ENCODE data around the gene PLLP. TPM values are rescaled to one million over a fixed set of nuclear protein-coding genes. Genes with fewer than 3 reads are reported as not detected.

PLLP gene
- total RNA-seq, 1 experiment from 2014 or later, result 2.8 TPM

- no peak overlapping the region for H2AFZ ChIP-seq
- H3K27ac ChIP-seq, result no peak overlapping the region
- H3K4me2 ChIP-seq, result no peak overlapping the region
- H3K9me2 ChIP-seq (ENCODE audit: insufficient read depth), result no peaks in the 10 kb centered on the region
- DNase-seq, result no peak
- intact Hi-C loops (cut with micrococcal nuclease; ENCODE audit: unreplicated experiment), result no loop called here
- POLR2A ChIA-PET (ENCODE audit: unreplicated experiment), result no interaction called here
- no peaks in the 10 kb centered on the region for H3K36me3 ChIP-seq (ENCODE audit: low read depth)
- CTCF ChIA-PET, result no interaction called here
- no peaks in the 10 kb centered on the region for H4K20me1 ChIP-seq (ENCODE audit: insufficient read depth)
- peaks cover 20% of the 10 kb centered on the region; the same call in 1 of the 2 replicates for H3F3A ChIP-seq (ENCODE audit: insufficient read depth, low read depth)
- H3K4me3 ChIP-seq, result no peak overlapping the region
- peaks cover 17% of the 10 kb centered on the region for H3K4me1 ChIP-seq (replicated peaks; ENCODE audit: insufficient read depth)
- H3K9me3 ChIP-seq (ENCODE audit: insufficient read depth, low read depth), result no peaks in the 10 kb centered on the region
- no TSS peak for BruUV-seq (replicated peaks)
- TF ChIP-seq EZH2 (IDR thresholded peaks at IDR 0.05; ENCODE audit: low read depth) (no peak), CTCF (conservative IDR thresholded peaks at IDR 0.05) (no peak)
- H3K27me3 ChIP-seq (ENCODE audit: insufficient read depth, low read depth), result no peaks in the 10 kb centered on the region
- no peaks in the 10 kb centered on the region for H3K79me2 ChIP-seq (ENCODE audit: low read depth)
These were observed 26.3 kb upstream of the PLLP start for GRCh38 chr16:57310801-57311200.

GRCh38 chr16:57308041-57308440, 23.6 kb upstream of the PLLP start:
- Histone ChIP-seq H3K9me3 (ENCODE audit: insufficient read depth, low read depth) (no peaks in the 10 kb centered on the region), H3F3A (ENCODE audit: insufficient read depth, low read depth) (peaks cover 24% of the 10 kb centered on the region; the same call in 1 of the 2 replicates), H3K4me3 (no peak overlapping the region), H3K9me2 (ENCODE audit: insufficient read depth) (no peaks in the 10 kb centered on the region), H2AFZ (no peak overlapping the region), H3K27me3 (ENCODE audit: insufficient read depth, low read depth) (no peaks in the 10 kb centered on the region), H4K20me1 (ENCODE audit: insufficient read depth) (no peaks in the 10 kb centered on the region), H3K4me1 (replicated peaks; ENCODE audit: insufficient read depth) (peaks cover 22% of the 10 kb centered on the region), H3K79me2 (ENCODE audit: low read depth) (no peaks in the 10 kb centered on the region), H3K36me3 (ENCODE audit: low read depth) (no peaks in the 10 kb centered on the region), H3K4me2 (no peak overlapping the region), H3K27ac (no peak overlapping the region)
- intact Hi-C loops (cut with micrococcal nuclease; ENCODE audit: unreplicated experiment), result no loop called here
- TF ChIP-seq EZH2 (IDR thresholded peaks at IDR 0.05; ENCODE audit: low read depth) (no peak), CTCF (conservative IDR thresholded peaks at IDR 0.05) (no peak)
- DNase-seq, result no peak
- POLR2A ChIA-PET (ENCODE audit: unreplicated experiment), result no interaction called here
- BruUV-seq (replicated peaks), result no TSS peak
- CTCF ChIA-PET, result no interaction called here

- H3K27me3 ChIP-seq (ENCODE audit: insufficient read depth, low read depth), result no peaks in the 10 kb centered on the region
- no peak overlapping the region for H3K4me3 ChIP-seq
- H3K4me1 ChIP-seq (replicated peaks; ENCODE audit: insufficient read depth), result peaks cover 22% of the 10 kb centered on the region
- H2AFZ ChIP-seq, result no peak overlapping the region
- no peak for DNase-seq
- CTCF ChIA-PET, result interaction anchor here (0.5 kb wide), 1 partner anchor 15 kb away, joined by 4 read pairs; no protein-coding TSS in a partner anchor
- H4K20me1 ChIP-seq (ENCODE audit: insufficient read depth), result no peaks in the 10 kb centered on the region
- POLR2A ChIA-PET (ENCODE audit: unreplicated experiment), result no interaction called here
- H3K27ac ChIP-seq, result no peak overlapping the region
- no peaks in the 10 kb centered on the region for H3K9me2 ChIP-seq (ENCODE audit: insufficient read depth)
- H3K36me3 ChIP-seq (ENCODE audit: low read depth), result no peaks in the 10 kb centered on the region
- no peak for TF ChIP-seq CTCF (conservative IDR thresholded peaks at IDR 0.05)
- no peak for TF ChIP-seq EZH2 (IDR thresholded peaks at IDR 0.05; ENCODE audit: low read depth)
- no peaks in the 10 kb centered on the region for H3K9me3 ChIP-seq (ENCODE audit: insufficient read depth, low read depth)
- no TSS peak for BruUV-seq (replicated peaks)
- intact Hi-C loops (cut with micrococcal nuclease; ENCODE audit: unreplicated experiment), result no loop called here
- peaks cover 24% of the 10 kb centered on the region; the same call in 1 of the 2 replicates for H3F3A ChIP-seq (ENCODE audit: insufficient read depth, low read depth)
- no peak overlapping the region for H3K4me2 ChIP-seq
- no peaks in the 10 kb centered on the region for H3K79me2 ChIP-seq (ENCODE audit: low read depth)
These were observed 22.9 kb upstream of the PLLP start for GRCh38 chr16:57307365-57307764.
